Measurements from ENCODE around the gene CHMP6.

DNA sequence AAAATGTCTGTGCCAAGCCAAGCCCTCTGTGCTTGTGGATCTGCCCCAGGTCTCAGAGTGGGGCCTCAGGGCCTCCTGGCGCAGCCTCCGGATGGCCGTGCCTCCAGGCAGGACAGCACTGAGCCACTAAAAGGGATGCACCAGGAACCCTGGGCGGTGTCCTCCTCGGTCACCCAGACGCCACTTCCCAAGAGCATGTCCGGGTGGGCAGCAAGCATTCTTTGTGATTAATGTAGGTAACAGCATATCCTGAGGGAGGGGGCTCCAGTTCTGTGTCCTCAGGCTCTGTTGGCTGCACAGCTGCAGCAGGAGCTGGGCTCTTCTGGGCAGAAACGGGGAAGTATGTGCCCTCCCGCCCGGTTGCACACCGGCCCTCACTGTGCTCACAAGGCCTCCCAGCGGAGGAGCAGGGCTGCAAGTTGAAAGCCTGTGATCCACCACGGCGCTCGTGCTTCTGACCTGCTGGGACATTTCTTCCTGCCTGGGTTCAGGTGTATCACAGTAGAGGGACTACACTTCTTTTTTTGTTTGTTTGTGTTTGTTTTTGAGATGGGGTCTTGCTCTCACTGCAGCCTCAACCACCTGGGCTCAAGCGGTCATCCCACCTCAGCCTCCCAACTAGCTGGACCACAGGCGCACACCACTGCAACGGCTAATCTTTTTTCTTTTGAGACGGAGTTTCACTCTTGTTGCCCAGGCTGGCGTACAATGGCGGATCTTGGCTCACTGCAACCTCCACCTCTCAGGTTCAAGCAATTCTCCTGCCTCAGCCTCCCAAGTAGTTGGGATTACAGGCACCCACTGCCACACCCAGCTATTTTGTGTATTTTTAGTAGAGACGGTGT lies 37.9 kb upstream of the CHMP6 start:
- TF ChIP-seq, protein P1, sequence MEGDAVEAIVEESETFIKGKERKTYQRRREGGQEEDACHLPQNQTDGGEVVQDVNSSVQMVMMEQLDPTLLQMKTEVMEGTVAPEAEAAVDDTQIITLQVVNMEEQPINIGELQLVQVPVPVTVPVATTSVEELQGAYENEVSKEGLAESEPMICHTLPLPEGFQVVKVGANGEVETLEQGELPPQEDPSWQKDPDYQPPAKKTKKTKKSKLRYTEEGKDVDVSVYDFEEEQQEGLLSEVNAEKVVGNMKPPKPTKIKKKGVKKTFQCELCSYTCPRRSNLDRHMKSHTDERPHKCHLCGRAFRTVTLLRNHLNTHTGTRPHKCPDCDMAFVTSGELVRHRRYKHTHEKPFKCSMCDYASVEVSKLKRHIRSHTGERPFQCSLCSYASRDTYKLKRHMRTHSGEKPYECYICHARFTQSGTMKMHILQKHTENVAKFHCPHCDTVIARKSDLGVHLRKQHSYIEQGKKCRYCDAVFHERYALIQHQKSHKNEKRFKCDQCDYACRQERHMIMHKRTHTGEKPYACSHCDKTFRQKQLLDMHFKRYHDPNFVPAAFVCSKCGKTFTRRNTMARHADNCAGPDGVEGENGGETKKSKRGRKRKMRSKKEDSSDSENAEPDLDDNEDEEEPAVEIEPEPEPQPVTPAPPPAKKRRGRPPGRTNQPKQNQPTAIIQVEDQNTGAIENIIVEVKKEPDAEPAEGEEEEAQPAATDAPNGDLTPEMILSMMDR (conservative IDR thresholded peaks at IDR 0.05; ENCODE audit: low read length) = no peak
- no peak for TF ChIP-seq EZH2phosphoT487 (IDR thresholded peaks at IDR 0.05; ENCODE audit: borderline replicate concordance, low read depth, low read length)

Data from OCI-LY7 (cell line).